Type B pancreatic cell (in vitro differentiated cells): Measurements from ENCODE around the gene SPRN. TPM values are rescaled to one million over a fixed set of nuclear protein-coding genes. Genes with fewer than 3 reads are reported as not detected.
"Not testable (repeated sequence)": the region's sequence is repeated elsewhere in the genome, so short reads cannot be mapped to it uniquely, and the experiment has no call there.

Experiments
- DNase-seq: peaks from one replicate; pipeline ENCODE4 v3.0.0; 2021; ENCODE audit warnings: mixed read lengths; ENCODE audit not compliant: unreplicated experiment; ENCODE audit errors: extremely low spot score
- H3K27ac Mint-ChIP-seq: 2 replicates; pipeline ENCODE4 v1.8.0; 2021; ENCODE audit warnings: mild to moderate bottlenecking, mixed read lengths
- H3K27me3 Mint-ChIP-seq: 2 replicates; pipeline ENCODE4 v1.8.0; 2021; ENCODE audit warnings: mixed read lengths
- H3K36me3 Mint-ChIP-seq: 2 replicates; pipeline ENCODE4 v1.8.0; 2021; ENCODE audit warnings: mixed read lengths
- H3K4me1 Mint-ChIP-seq: one replicate; pipeline ENCODE4 v1.8.0; 2021; ENCODE audit warnings: mixed read lengths; ENCODE audit not compliant: unreplicated experiment
- H3K4me3 Mint-ChIP-seq: 2 replicates; pipeline ENCODE4 v1.8.0; 2021; ENCODE audit warnings: mild to moderate bottlenecking, mixed read lengths
- H3K9me3 Mint-ChIP-seq: 2 replicates; pipeline ENCODE4 v1.8.0; 2021; ENCODE audit warnings: mixed read lengths
- CTCF ChIP-seq: fragments of 200-600 bp; sonication (generic); conservative IDR thresholded peaks from 2 replicates; pipeline ENCODE4 v1.5.0; 2021; ENCODE audit warnings: antibody characterized with exemption, mild to moderate bottlenecking
- total RNA-seq: library from RNA; stranded (reverse); gene quantifications from 2 replicates; pipeline ENCODE4 v1.2.1, GENCODE V29; 2021; ENCODE audit warnings: low replicate concordance

Gene SPRN
- total RNA-seq, 1 donor from 2014 or later, result 0.56 TPM

- Mint-ChIP-seq H3K4me1 (no peaks in the 10 kb centered on the region), H3K27me3 (peaks cover 6% of the 10 kb centered on the region), H3K27ac (no peak overlapping the region), H3K9me3 (peaks cover 5% of the 10 kb centered on the region), H3K4me3 (no peak overlapping the region), H3K36me3 (peaks cover 20% of the 10 kb centered on the region)
- no peak for TF ChIP-seq CTCF
- no peak for DNase-seq
Measured at GRCh38 chr10:133418289-133418993, 6.0 kb downstream of the SPRN start.

GRCh38 chr10:133415752-133416151 lies 8.7 kb downstream of the SPRN start:
- TF ChIP-seq CTCF, result no peak
- Mint-ChIP-seq H3K4me3 (no peak overlapping the region), H3K4me1 (no peaks in the 10 kb centered on the region), H3K9me3 (peaks cover 22% of the 10 kb centered on the region), H3K36me3 (peaks cover 46% of the 10 kb centered on the region), H3K27me3 (no peaks in the 10 kb centered on the region), H3K27ac (no peak overlapping the region)
- no peak for DNase-seq

GRCh38 chr10:133414401-133414800 lies 10.0 kb downstream of the SPRN start:
- Mint-ChIP-seq H3K36me3 (peaks cover 57% of the 10 kb centered on the region), H3K9me3 (peaks cover 22% of the 10 kb centered on the region)
- H3K4me3 Mint-ChIP-seq, result not testable (repeated sequence)

GRCh38 chr10:133412381-133412711 lies 12.1 kb downstream of the SPRN start:
- DNase-seq, result no peak
- H3K4me1 Mint-ChIP-seq, result no peaks in the 10 kb centered on the region
- no peak for TF ChIP-seq CTCF
- no peak overlapping the region for H3K27ac Mint-ChIP-seq
- H3K9me3 Mint-ChIP-seq, result peaks cover 22% of the 10 kb centered on the region
- H3K4me3 Mint-ChIP-seq, result no peak overlapping the region
- peaks cover 73% of the 10 kb centered on the region for H3K36me3 Mint-ChIP-seq
- no peaks in the 10 kb centered on the region for H3K27me3 Mint-ChIP-seq

More at GRCh38 chr10:133414401-133414800, 10.0 kb downstream of the SPRN start:
- not testable (repeated sequence) for H3K27ac Mint-ChIP-seq, H3K27me3 Mint-ChIP-seq, DNase-seq, H3K4me1 Mint-ChIP-seq

GRCh38 chr10:133411523-133412380 lies 12.7 kb downstream of the SPRN start:
- no peak for DNase-seq
- Mint-ChIP-seq H3K27me3 (no peaks in the 10 kb centered on the region), H3K4me1 (no peaks in the 10 kb centered on the region), H3K4me3 (no peak overlapping the region), H3K9me3 (peaks cover 22% of the 10 kb centered on the region), H3K27ac (no peak overlapping the region), H3K36me3 (peaks cover 79% of the 10 kb centered on the region)
- TF ChIP-seq CTCF, result no peak
